A549 (cell line): ENCODE results near the gene KPTN.

Experiments used
- BHLHE40 ChIP-seq: IDR thresholded peaks from 2 replicates; pipeline ENCODE4 v1.6.1; 2012; ENCODE audit warnings: low read depth, low read length, inconsistent platforms
- CEBPB ChIP-seq, 2 experiments: fragments of >200 bp in 1 of 2; sonication (Bioruptor Twin) in 1 of 2; formaldehyde crosslinking in 1 of 2; IDR thresholded peaks; 2 replicates each; pipeline ENCODE4 v1.6.1; 2012 to 2016
- EHMT2 ChIP-seq: fragments of 200-600 bp; sonication (generic); IDR thresholded peaks from 2 replicates; pipeline ENCODE4 v1.6.1; 2016; ENCODE audit warnings: antibody characterized with exemption, low read depth, mild to moderate bottlenecking, moderate library complexity
- HOXA7 ChIP-seq: fragments of 250-450 bp; sonication (Bioruptor Pico); IDR thresholded peaks from 2 replicates; pipeline ENCODE4 v1.5.0; 2020; ENCODE audit warnings: mild to moderate bottlenecking, moderate library complexity
- JUNB ChIP-seq: fragments of >200 bp; sonication (Bioruptor Twin); formaldehyde crosslinking; IDR thresholded peaks from 2 replicates; pipeline ENCODE4 v1.6.1; 2016
- RAD21 ChIP-seq, 2 experiments: fragments of >200 bp in 1 of 2; sonication (Bioruptor Twin) in 1 of 2; formaldehyde crosslinking in 1 of 2; IDR thresholded peaks in 1 of 2; conservative IDR thresholded peaks in 1 of 2; 2 replicates in 1 of 2; 3 replicates in 1 of 2; pipeline ENCODE4 v1.6.1; 2012 to 2018; ENCODE audit warnings: inconsistent platforms in 1 of 2
- SMC3 ChIP-seq: fragments of >200 bp; sonication (Bioruptor Twin); formaldehyde crosslinking; IDR thresholded peaks from 3 replicates; pipeline ENCODE4 v1.6.1; 2018; ENCODE audit warnings: inconsistent platforms
- TFCP2L1 ChIP-seq: fragments of 250-450 bp; sonication (Bioruptor Pico); IDR thresholded peaks from 2 replicates; pipeline ENCODE4 v1.5.0; 2021; ENCODE audit warnings: mild to moderate bottlenecking
- TP53 ChIP-seq: fragments of 250-450 bp; sonication (Bioruptor Pico); IDR thresholded peaks from 2 replicates; pipeline ENCODE4 v1.5.0; 2021; ENCODE audit warnings: mild to moderate bottlenecking, moderate library complexity
- TF ChIP-seq, protein P1 (sequence below): fragments of >200 bp; sonication (Bioruptor Twin); formaldehyde crosslinking; IDR thresholded peaks from 3 replicates; pipeline ENCODE4 v1.5.1; 2016
- TF ChIP-seq, protein P2 (sequence below): fragments of 200-600 bp; sonication (generic); IDR thresholded peaks from 2 replicates; pipeline ENCODE4 v1.6.1; 2016; ENCODE audit warnings: antibody characterized with exemption, mild to moderate bottlenecking, moderate library complexity
- TF ChIP-seq, protein P3 (sequence below): fragments of 450-650 bp; IDR thresholded peaks from 2 replicates; pipeline ENCODE4 v1.6.1; 2014; ENCODE audit warnings: antibody characterized with exemption
- TF ChIP-seq, protein P4 (sequence below): IDR thresholded peaks from 2 replicates; pipeline ENCODE4 v1.6.1; 2012; ENCODE audit warnings: low read depth, borderline replicate concordance

DNA sequence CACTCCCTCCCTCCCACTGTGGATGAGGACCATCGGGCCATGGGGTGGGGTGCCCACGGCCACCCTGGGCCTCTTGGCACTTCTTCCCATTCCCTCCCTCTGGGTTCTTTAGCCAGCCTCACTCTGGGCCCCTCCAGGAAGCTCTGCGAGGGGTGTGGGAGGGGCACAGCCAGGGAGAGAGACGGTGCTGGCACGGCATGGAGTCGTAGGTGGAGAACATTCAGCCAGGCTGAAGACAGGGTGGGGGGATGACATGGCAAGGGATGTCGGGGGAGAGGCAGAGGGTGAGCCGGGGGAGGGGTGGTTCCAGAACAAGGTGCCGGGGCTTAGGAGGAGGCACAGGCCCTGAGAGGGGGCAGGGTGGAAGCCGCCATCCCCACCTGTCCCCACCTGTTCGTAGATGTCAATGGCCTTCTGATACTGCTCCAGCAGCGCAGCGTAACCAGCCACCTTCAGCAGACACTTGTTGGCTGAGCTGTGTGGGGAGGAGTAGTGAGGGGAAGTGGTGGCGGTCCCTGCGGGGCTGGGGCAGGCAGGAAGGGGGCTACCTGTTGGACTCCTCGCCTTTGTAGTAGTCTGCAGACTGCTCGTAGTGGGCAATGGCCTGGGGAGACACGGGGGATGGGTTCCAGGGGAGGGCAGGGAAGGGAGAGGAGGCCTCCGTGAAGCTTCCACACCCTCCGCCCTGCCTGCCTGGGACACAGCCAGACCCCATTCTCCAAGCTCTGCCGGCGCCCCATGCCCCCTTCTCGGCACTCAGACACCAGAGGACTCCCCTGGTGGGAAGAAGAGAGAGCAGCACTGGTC is 8.8 kb upstream of the KPTN start:
- TF ChIP-seq, protein P1, sequence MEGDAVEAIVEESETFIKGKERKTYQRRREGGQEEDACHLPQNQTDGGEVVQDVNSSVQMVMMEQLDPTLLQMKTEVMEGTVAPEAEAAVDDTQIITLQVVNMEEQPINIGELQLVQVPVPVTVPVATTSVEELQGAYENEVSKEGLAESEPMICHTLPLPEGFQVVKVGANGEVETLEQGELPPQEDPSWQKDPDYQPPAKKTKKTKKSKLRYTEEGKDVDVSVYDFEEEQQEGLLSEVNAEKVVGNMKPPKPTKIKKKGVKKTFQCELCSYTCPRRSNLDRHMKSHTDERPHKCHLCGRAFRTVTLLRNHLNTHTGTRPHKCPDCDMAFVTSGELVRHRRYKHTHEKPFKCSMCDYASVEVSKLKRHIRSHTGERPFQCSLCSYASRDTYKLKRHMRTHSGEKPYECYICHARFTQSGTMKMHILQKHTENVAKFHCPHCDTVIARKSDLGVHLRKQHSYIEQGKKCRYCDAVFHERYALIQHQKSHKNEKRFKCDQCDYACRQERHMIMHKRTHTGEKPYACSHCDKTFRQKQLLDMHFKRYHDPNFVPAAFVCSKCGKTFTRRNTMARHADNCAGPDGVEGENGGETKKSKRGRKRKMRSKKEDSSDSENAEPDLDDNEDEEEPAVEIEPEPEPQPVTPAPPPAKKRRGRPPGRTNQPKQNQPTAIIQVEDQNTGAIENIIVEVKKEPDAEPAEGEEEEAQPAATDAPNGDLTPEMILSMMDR: no peak
- TF ChIP-seq, protein P2, sequence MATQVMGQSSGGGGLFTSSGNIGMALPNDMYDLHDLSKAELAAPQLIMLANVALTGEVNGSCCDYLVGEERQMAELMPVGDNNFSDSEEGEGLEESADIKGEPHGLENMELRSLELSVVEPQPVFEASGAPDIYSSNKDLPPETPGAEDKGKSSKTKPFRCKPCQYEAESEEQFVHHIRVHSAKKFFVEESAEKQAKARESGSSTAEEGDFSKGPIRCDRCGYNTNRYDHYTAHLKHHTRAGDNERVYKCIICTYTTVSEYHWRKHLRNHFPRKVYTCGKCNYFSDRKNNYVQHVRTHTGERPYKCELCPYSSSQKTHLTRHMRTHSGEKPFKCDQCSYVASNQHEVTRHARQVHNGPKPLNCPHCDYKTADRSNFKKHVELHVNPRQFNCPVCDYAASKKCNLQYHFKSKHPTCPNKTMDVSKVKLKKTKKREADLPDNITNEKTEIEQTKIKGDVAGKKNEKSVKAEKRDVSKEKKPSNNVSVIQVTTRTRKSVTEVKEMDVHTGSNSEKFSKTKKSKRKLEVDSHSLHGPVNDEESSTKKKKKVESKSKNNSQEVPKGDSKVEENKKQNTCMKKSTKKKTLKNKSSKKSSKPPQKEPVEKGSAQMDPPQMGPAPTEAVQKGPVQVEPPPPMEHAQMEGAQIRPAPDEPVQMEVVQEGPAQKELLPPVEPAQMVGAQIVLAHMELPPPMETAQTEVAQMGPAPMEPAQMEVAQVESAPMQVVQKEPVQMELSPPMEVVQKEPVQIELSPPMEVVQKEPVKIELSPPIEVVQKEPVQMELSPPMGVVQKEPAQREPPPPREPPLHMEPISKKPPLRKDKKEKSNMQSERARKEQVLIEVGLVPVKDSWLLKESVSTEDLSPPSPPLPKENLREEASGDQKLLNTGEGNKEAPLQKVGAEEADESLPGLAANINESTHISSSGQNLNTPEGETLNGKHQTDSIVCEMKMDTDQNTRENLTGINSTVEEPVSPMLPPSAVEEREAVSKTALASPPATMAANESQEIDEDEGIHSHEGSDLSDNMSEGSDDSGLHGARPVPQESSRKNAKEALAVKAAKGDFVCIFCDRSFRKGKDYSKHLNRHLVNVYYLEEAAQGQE: no peak
- TF ChIP-seq BHLHE40 (no peak), TFCP2L1 (CRISPR knock-in tag) (no peak), JUNB (no peak), TP53 (no peak), CEBPB (IDR thresholded peaks at IDR 0.05) (no peak), RAD21 (conservative IDR thresholded peaks at IDR 0.05 in 1 of 2, IDR thresholded peaks at IDR 0.05 in 1 of 2) (no peak), SMC3 (no peak), EHMT2 (no peak), HOXA7 (CRISPR knock-in tag) (no peak)
- TF ChIP-seq, protein P3, sequence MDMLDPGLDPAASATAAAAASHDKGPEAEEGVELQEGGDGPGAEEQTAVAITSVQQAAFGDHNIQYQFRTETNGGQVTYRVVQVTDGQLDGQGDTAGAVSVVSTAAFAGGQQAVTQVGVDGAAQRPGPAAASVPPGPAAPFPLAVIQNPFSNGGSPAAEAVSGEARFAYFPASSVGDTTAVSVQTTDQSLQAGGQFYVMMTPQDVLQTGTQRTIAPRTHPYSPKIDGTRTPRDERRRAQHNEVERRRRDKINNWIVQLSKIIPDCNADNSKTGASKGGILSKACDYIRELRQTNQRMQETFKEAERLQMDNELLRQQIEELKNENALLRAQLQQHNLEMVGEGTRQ: no peak
- TF ChIP-seq, protein P4, sequence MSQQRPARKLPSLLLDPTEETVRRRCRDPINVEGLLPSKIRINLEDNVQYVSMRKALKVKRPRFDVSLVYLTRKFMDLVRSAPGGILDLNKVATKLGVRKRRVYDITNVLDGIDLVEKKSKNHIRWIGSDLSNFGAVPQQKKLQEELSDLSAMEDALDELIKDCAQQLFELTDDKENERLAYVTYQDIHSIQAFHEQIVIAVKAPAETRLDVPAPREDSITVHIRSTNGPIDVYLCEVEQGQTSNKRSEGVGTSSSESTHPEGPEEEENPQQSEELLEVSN: no peak
